ENCODE data around the gene STUM. TPM values are rescaled to one million over a fixed set of nuclear protein-coding genes. Genes with fewer than 3 reads are reported as not detected.

STUM gene
- polyA plus RNA-seq, 1 donor (not counting 4 experiments of a cell fraction or from before 2014, with no cell fraction given): 0.01 TPM

GRCh38 chr1:226569879-226570547 lies 21.4 kb downstream of the STUM start:
- no peak for DNase-seq (ENCODE audit: low read depth, low spot score)
- Histone ChIP-seq H3K4me3 (ENCODE audit: control insufficient read depth in 2 of 3, extremely low read depth in 1 of 3, insufficient read depth in 2 of 3, low read depth in 1 of 3, low read length in 3 of 3) (no peak overlapping the region), H3K27ac (ENCODE audit: control insufficient read depth, insufficient read depth, low read length) (no peak overlapping the region), H3K9ac (ENCODE audit: control insufficient read depth, extremely low read depth, insufficient read depth, low read length) (no peak overlapping the region), H2AFZ (ENCODE audit: control insufficient read depth, low read length) (no peak overlapping the region), H3K9me3 (ENCODE audit: control insufficient read depth, low read depth, low read length) (no peaks in the 10 kb centered on the region), H3K4me2 (ENCODE audit: control insufficient read depth, extremely low read depth, insufficient read depth, low read depth, low read length) (no peak overlapping the region), H3K9me1 (ENCODE audit: control insufficient read depth, extremely low read depth, insufficient read depth, low read length) (no peaks in the 10 kb centered on the region), H3K4me1 (ENCODE audit: control insufficient read depth, extremely low read depth, insufficient read depth, low read length) (no peaks in the 10 kb centered on the region), H3K27me3 (ENCODE audit: control insufficient read depth, extremely low read depth, insufficient read depth, low read length) (peaks cover 35% of the 10 kb centered on the region), H3K36me3 (ENCODE audit: control insufficient read depth in 2 of 2, extremely low read depth in 1 of 2, insufficient read depth in 2 of 2, low read length in 2 of 2) (no peaks in the 10 kb centered on the region), H3K79me2 (ENCODE audit: control insufficient read depth, insufficient read depth, low read length) (no peaks in the 10 kb centered on the region), H4K20me1 (ENCODE audit: control insufficient read depth, extremely low read depth, insufficient read depth, low read length) (no peaks in the 10 kb centered on the region)
- TF ChIP-seq EZH2 (IDR thresholded peaks at IDR 0.05; ENCODE audit: low read length) (no peak), CTCF (optimal IDR thresholded peaks at IDR 0.05 in 1 of 3, IDR thresholded peaks at IDR 0.05 in 1 of 3, conservative IDR thresholded peaks at IDR 0.05 in 1 of 3; ENCODE audit: extremely low read depth in 1 of 3, insufficient read depth in 2 of 3, low read length in 3 of 3) (no peak)
- dilution Hi-C loops (cut with MboI; ENCODE audit: extremely low pct_ligation_motif_present, low sequenced_read_pairs): no loop called here
- FAIRE-seq: no peak

GRCh38 chr1:226571893-226572292 lies 23.3 kb downstream of the STUM start:
- no peaks in the 10 kb centered on the region for H3K9me1 ChIP-seq (ENCODE audit: control insufficient read depth, extremely low read depth, insufficient read depth, low read length)

More at GRCh38 chr1:226571893-226572292, 23.3 kb downstream of the STUM start:
- H3K4me3 ChIP-seq (ENCODE audit: control insufficient read depth in 2 of 3, extremely low read depth in 1 of 3, insufficient read depth in 2 of 3, low read depth in 1 of 3, low read length in 3 of 3): no peak overlapping the region
- H3K9ac ChIP-seq (ENCODE audit: control insufficient read depth, extremely low read depth, insufficient read depth, low read length): no peak overlapping the region
- DNase-seq (ENCODE audit: low read depth, low spot score) (no peak), FAIRE-seq (no peak)
- H4K20me1 ChIP-seq (ENCODE audit: control insufficient read depth, extremely low read depth, insufficient read depth, low read length): no peaks in the 10 kb centered on the region
- H3K27ac ChIP-seq (ENCODE audit: control insufficient read depth, insufficient read depth, low read length): no peak overlapping the region
- no peak overlapping the region for H2AFZ ChIP-seq (ENCODE audit: control insufficient read depth, low read length)
- H3K9me3 ChIP-seq (ENCODE audit: control insufficient read depth, low read depth, low read length): no peaks in the 10 kb centered on the region
- no peaks in the 10 kb centered on the region for H3K4me1 ChIP-seq (ENCODE audit: control insufficient read depth, extremely low read depth, insufficient read depth, low read length)
- TF ChIP-seq CTCF (optimal IDR thresholded peaks at IDR 0.05 in 1 of 3, IDR thresholded peaks at IDR 0.05 in 1 of 3, conservative IDR thresholded peaks at IDR 0.05 in 1 of 3; ENCODE audit: extremely low read depth in 1 of 3, insufficient read depth in 2 of 3, low read length in 3 of 3): no peak
- TF ChIP-seq EZH2 (IDR thresholded peaks at IDR 0.05; ENCODE audit: low read length): no peak
- H3K4me2 ChIP-seq (ENCODE audit: control insufficient read depth, extremely low read depth, insufficient read depth, low read depth, low read length): no peak overlapping the region
- H3K79me2 ChIP-seq (ENCODE audit: control insufficient read depth, insufficient read depth, low read length): no peaks in the 10 kb centered on the region
- peaks cover 25% of the 10 kb centered on the region for H3K27me3 ChIP-seq (ENCODE audit: control insufficient read depth, extremely low read depth, insufficient read depth, low read length)
- dilution Hi-C loops (cut with MboI; ENCODE audit: extremely low pct_ligation_motif_present, low sequenced_read_pairs): no loop called here
- H3K36me3 ChIP-seq (ENCODE audit: control insufficient read depth in 2 of 2, extremely low read depth in 1 of 2, insufficient read depth in 2 of 2, low read length in 2 of 2): no peaks in the 10 kb centered on the region

Measured in keratinocyte (primary cell).